Endothelial cell of umbilical vein (primary cell): ENCODE results near the gene THEM4. TPM values are rescaled to one million over a fixed set of nuclear protein-coding genes. Genes with fewer than 3 reads are reported as not detected.

ENCODE experiments used
- BruUV-seq: library from RNA; stranded (reverse); fragments of 400-500 nt; replicated peaks from 2 replicates; lab custom pipeline; 2021; lab: Mats Ljungman, UMichigan
- CTCF ChIA-PET: fragments of 300-600, 350-600 bp; sonication (Branson Sonifier 250); formaldehyde crosslinking; loops from one replicate; lab custom pipeline; 2021; ENCODE audit warnings: antibody characterized with exemption, inconsistent platforms; lab: Charles Lee
- POLR2A ChIA-PET: fragments of 300-600, 350-600 bp; sonication (Branson Sonifier 250); formaldehyde crosslinking; loops from one replicate; lab custom pipeline; 2021; ENCODE audit warnings: antibody characterized with exemption, inconsistent platforms; lab: Charles Lee
- DNase-seq: peaks from one replicate; pipeline ENCODE4 v3.0.0-alpha.2; 2011; ENCODE audit warnings: low read depth, low spot score
- FAIRE-seq: peaks from 2 replicates; lab custom pipeline; 2011; peaks lifted over from hg19 to GRCh38; lab: Jason Lieb, UNC
- H2AFZ ChIP-seq: 2 replicates; pipeline ENCODE4 v1.6.0; 2012; ENCODE audit warnings: low read depth, low read length, control low read depth, inconsistent platforms
- H3K27ac ChIP-seq: 2 replicates; pipeline ENCODE4 v1.5.1; 2011; ENCODE audit warnings: low read depth, mild to moderate bottlenecking, control low read depth, low read length, moderate library complexity; ENCODE audit not compliant: insufficient read depth
- H3K27me3 ChIP-seq, 2 experiments: 2 replicates each; pipeline versions ENCODE4 v1.6.0 to v1.6.1; 2011; ENCODE audit warnings: low read length in 2 of 2, mixed read lengths in 1 of 2; ENCODE audit not compliant: control insufficient read depth in 2 of 2, insufficient read depth in 2 of 2
- H3K36me3 ChIP-seq, 2 experiments: 2 replicates in 1 of 2; 3 replicates in 1 of 2; pipeline ENCODE4 v1.5.1; 2011; ENCODE audit warnings: low read length in 2 of 2, mild to moderate bottlenecking in 1 of 2, moderate library complexity in 1 of 2; ENCODE audit not compliant: control insufficient read depth in 2 of 2, insufficient read depth in 2 of 2; ENCODE audit errors: extremely low read depth in 1 of 2
- H3K4me1 ChIP-seq: 3 replicates; pipeline ENCODE4 v1.5.1; 2011; ENCODE audit warnings: mild to moderate bottlenecking, low read length; ENCODE audit not compliant: control insufficient read depth, insufficient read depth; ENCODE audit errors: extremely low read depth
- H3K4me2 ChIP-seq: 2 replicates; pipeline ENCODE4 v1.6.1; 2011; ENCODE audit warnings: low read length, control low read depth, mixed read lengths; ENCODE audit not compliant: insufficient read depth
- H3K4me3 ChIP-seq, 3 experiments: fragments of 200-600 bp in 1 of 3; sonication (generic), shearing (Covaris generic) in 1 of 3; replicated peaks in 1 of 3; 2 replicates each; pipeline ENCODE4 v1.5.1; 2011 to 2016; ENCODE audit warnings: control low read depth in 3 of 3, low read length in 3 of 3, mild to moderate bottlenecking in 2 of 3, inconsistent platforms in 1 of 3, low read depth in 1 of 3, moderate library complexity in 1 of 3; ENCODE audit not compliant: insufficient read depth in 1 of 3
- H3K79me2 ChIP-seq: 2 replicates; pipeline ENCODE4 v1.6.0; 2012; ENCODE audit warnings: low read length, inconsistent platforms; ENCODE audit not compliant: control insufficient read depth, insufficient read depth
- H3K9ac ChIP-seq: replicated peaks from 2 replicates; pipeline ENCODE3; 2011; ENCODE audit warnings: low read length, control low read depth; ENCODE audit not compliant: insufficient read depth; ENCODE audit errors: extremely low read depth
- H3K9me1 ChIP-seq: replicated peaks from 3 replicates; pipeline ENCODE4 v1.6.0; 2011; ENCODE audit warnings: mild to moderate bottlenecking, low read length; ENCODE audit not compliant: control insufficient read depth, insufficient read depth; ENCODE audit errors: extremely low read depth
- H3K9me3 ChIP-seq: replicated peaks from 2 replicates; pipeline ENCODE4 v1.5.1; 2012; ENCODE audit warnings: low read length, inconsistent platforms; ENCODE audit not compliant: control insufficient read depth, insufficient read depth
- H4K20me1 ChIP-seq: replicated peaks from 2 replicates; pipeline ENCODE3; 2011; ENCODE audit warnings: mild to moderate bottlenecking, low read length; ENCODE audit not compliant: control insufficient read depth, insufficient read depth; ENCODE audit errors: extremely low read depth
- CTCF ChIP-seq, 2 donors: IDR thresholded peaks; 1 replicate in 1 of 2; 2 replicates in 1 of 2; pipeline ENCODE4 v1.5.1; 2011; ENCODE audit warnings: low read length in 2 of 2, mild to moderate bottlenecking in 2 of 2, moderate library complexity in 2 of 2, control low read depth in 1 of 2, inconsistent platforms in 1 of 2, low read depth in 1 of 2; ENCODE audit not compliant: insufficient read depth in 1 of 2; ENCODE audit errors: extremely low read depth in 1 of 2
- GATA2 ChIP-seq: IDR thresholded peaks from 2 replicates; pipeline ENCODE4 v1.7.0; 2011; ENCODE audit warnings: low read depth, mild to moderate bottlenecking, moderate library complexity, mixed read lengths, low read length; ENCODE audit not compliant: insufficient read length, insufficient read depth
- MYC ChIP-seq: IDR thresholded peaks from one replicate; pipeline ENCODE4 v1.6.1; 2011; ENCODE audit warnings: mild to moderate bottlenecking, low read depth, low read length
- dilution Hi-C: fragments of 300-500 bp; cut with MboI; formaldehyde crosslinking; loops from one replicate; pipeline ENCODE4 v1.15.0; 2019; ENCODE audit warnings: low sequenced_read_pairs; ENCODE audit not compliant: extremely low pct_ligation_motif_present
- intact Hi-C: fragments of 100-400 bp; cut with micrococcal nuclease; formaldehyde crosslinking; loops from one replicate; pipeline ENCODE4 v1.10.0; 2022
- polyA plus RNA-seq, 4 experiments: library from polyadenylated mRNA; depleted of rRNA in 3 of 4; stranded (reverse) in 3 of 4; unstranded in 1 of 4; fragments of >200 nt; gene quantifications; 2 replicates each; pipeline versions ENCODE4 v1.2.1 to v1.2.3, GENCODE V29; 2011 to 2012; ENCODE audit warnings: missing spikeins in 1 of 4
- total RNA-seq: library from RNA; stranded (reverse); gene quantifications from 2 replicates; pipeline ENCODE4 v1.2.3, GENCODE V29; 2021

The THEM4 gene
- total and polyA plus RNA-seq, 2 donors (not counting 3 experiments of a cell fraction or from before 2014, with no cell fraction given) = 22.3 to 24.9 TPM

- H3K4me1 ChIP-seq = peaks cover 12% of the 10 kb centered on the region
- FAIRE-seq = peak; percentile 54
- H3K4me2 ChIP-seq = peak overlapping the region; percentile 20
- TF ChIP-seq CTCF (IDR thresholded peaks at IDR 0.05; ENCODE audit: extremely low read depth in 1 of 2, insufficient read depth in 1 of 2, low read depth in 1 of 2, low read length in 2 of 2) (no peak), GATA2 (peak; percentile 92)
- H3K9me3 ChIP-seq = no peaks in the 10 kb centered on the region
- no peaks in the 10 kb centered on the region for H4K20me1 ChIP-seq
- intact Hi-C loops = no loop called here
- dilution Hi-C loops = no loop called here
- no peak overlapping the region for H3K9ac ChIP-seq
- no peaks in the 10 kb centered on the region for H3K27me3 ChIP-seq
- no peak overlapping the region for H3K4me3 ChIP-seq
- peak; percentile 18 for DNase-seq
- peak overlapping the region; percentile 7 for H3K27ac ChIP-seq
- ChIA-PET POLR2A (no interaction called here), CTCF (interaction anchor here (0.8 to 2.5 kb wide), 6 partner anchors 8 to 102 kb away, joined by 3 to 17 read pairs (median 4); partner anchors contain the start of gene THEM4)
- BruUV-seq = no TSS peak
- H3K36me3 ChIP-seq = peaks cover 2 to 5% of the 10 kb centered on the region in 2 experiments
- H2AFZ ChIP-seq = no peak overlapping the region
- H3K79me2 ChIP-seq = peaks cover 30% of the 10 kb centered on the region
- H3K9me1 ChIP-seq = no peaks in the 10 kb centered on the region
Measured at GRCh38 chr1:151898519-151898991, 10.8 kb downstream of the THEM4 start.

GRCh38 chr1:151897991-151898431, 11.3 kb downstream of the THEM4 start:
- no peak overlapping the region for H3K4me3 ChIP-seq
- DNase-seq = no peak
- H3K79me2 ChIP-seq = peaks cover 27% of the 10 kb centered on the region
- BruUV-seq = no TSS peak
- H3K9me3 ChIP-seq = no peaks in the 10 kb centered on the region
- no peak for TF ChIP-seq MYC
- peaks cover 2 to 5% of the 10 kb centered on the region in 2 experiments for H3K36me3 ChIP-seq
- H3K4me2 ChIP-seq = no peak overlapping the region
- ChIA-PET POLR2A (no interaction called here), CTCF (interaction anchor here (0.7 to 1.4 kb wide), 3 partner anchors 11 to 70 kb away, joined by 3 to 4 read pairs (median 3); partner anchors contain the start of gene THEM4)
- no peak overlapping the region for H3K27ac ChIP-seq
- FAIRE-seq = no peak
- no peaks in the 10 kb centered on the region for H3K9me1 ChIP-seq
- no peak overlapping the region for H3K9ac ChIP-seq
- H4K20me1 ChIP-seq = no peaks in the 10 kb centered on the region
- H3K27me3 ChIP-seq = no peaks in the 10 kb centered on the region
- dilution Hi-C loops (no loop called here), intact Hi-C loops (no loop called here)
- H3K4me1 ChIP-seq = peaks cover 15% of the 10 kb centered on the region
- no peak overlapping the region for H2AFZ ChIP-seq
